SU-DHL-6 (cell line): Measurements from ENCODE around the gene CCR6.

Experiments
- H2AFZ ChIP-seq: fragments of 200-600 bp; sonication (generic); 2 replicates; pipeline ENCODE4 v1.6.1; 2014; ENCODE audit warnings: low read depth, mild to moderate bottlenecking, moderate library complexity, mixed read lengths, antibody characterized with exemption, low read length; ENCODE audit not compliant: severe bottlenecking
- H3F3A ChIP-seq: fragments of 200-600 bp; shearing (Covaris generic); 2 replicates; pipeline ENCODE4 v1.6.0; 2016; ENCODE audit warnings: antibody characterized with exemption, mild to moderate bottlenecking; ENCODE audit not compliant: insufficient read depth
- H3K27ac ChIP-seq: fragments of 200-600 bp; sonication (generic); 2 replicates; pipeline ENCODE4 v1.5.1; 2016; ENCODE audit warnings: low read depth, mild to moderate bottlenecking, low read length, moderate library complexity, mixed read lengths
- H3K27me3 ChIP-seq: fragments of 200-600 bp; sonication (generic), shearing (Covaris generic); 2 replicates; pipeline ENCODE4 v1.6.0; 2014; ENCODE audit warnings: mild to moderate bottlenecking, low read length
- H3K36me3 ChIP-seq: fragments of 200-600 bp; sonication (generic); 2 replicates; pipeline ENCODE4 v1.6.1; 2014; ENCODE audit warnings: mild to moderate bottlenecking, low read length, mixed read lengths
- H3K4me2 ChIP-seq: fragments of 300-600, 200-600 bp; shearing (Covaris generic), sonication (generic); 2 replicates; pipeline ENCODE4 v1.6.0; 2014; ENCODE audit warnings: low read length, low read depth, mild to moderate bottlenecking; ENCODE audit not compliant: poor library complexity, severe bottlenecking
- H3K4me3 ChIP-seq: fragments of 200-600 bp; sonication (generic); 2 replicates; pipeline ENCODE4 v1.5.1; 2014; ENCODE audit warnings: antibody characterized with exemption, low read length, mild to moderate bottlenecking, mixed read lengths; ENCODE audit not compliant: insufficient read depth, poor library complexity, severe bottlenecking
- H3K79me2 ChIP-seq: fragments of 200-600 bp; sonication (generic); 2 replicates; pipeline ENCODE4 v1.6.1; 2014; ENCODE audit warnings: mild to moderate bottlenecking, low read length, moderate library complexity; ENCODE audit not compliant: insufficient read depth
- H3K9ac ChIP-seq: fragments of 200-600 bp; sonication (generic); 2 replicates; pipeline ENCODE4 v1.7.0; 2014; ENCODE audit warnings: mild to moderate bottlenecking, low read length
- H3K9me2 ChIP-seq: fragments of 200-600 bp; sonication (generic); replicated peaks from 2 replicates; pipeline ENCODE4 v1.6.1; 2014; ENCODE audit warnings: low read length; ENCODE audit not compliant: insufficient read depth
- H3K9me3 ChIP-seq: fragments of 200-600 bp; sonication (generic); 2 replicates; pipeline ENCODE4 v1.6.1; 2014; ENCODE audit warnings: low read length, mixed read lengths; ENCODE audit not compliant: insufficient read depth
- H4K20me1 ChIP-seq: fragments of 200-600 bp; sonication (generic); 2 replicates; pipeline ENCODE4 v1.6.1; 2014; ENCODE audit warnings: low read depth, mild to moderate bottlenecking, antibody characterized with exemption, low read length, moderate library complexity, mixed read lengths
- CTCF ChIP-seq: fragments of 200-600 bp; sonication (generic); IDR thresholded peaks from one replicate; pipeline ENCODE4 v1.5.1; 2017; ENCODE audit warnings: antibody characterized with exemption, mild to moderate bottlenecking, low read length, moderate library complexity; ENCODE audit not compliant: insufficient read depth, poor library complexity, severe bottlenecking
- EZH2phosphoT487 ChIP-seq: fragments of 200-600 bp; sonication (generic), shearing (Covaris generic); conservative IDR thresholded peaks from 2 replicates; pipeline ENCODE4 v1.6.1; 2018; ENCODE audit warnings: mild to moderate bottlenecking, antibody characterized with exemption, low read length, moderate library complexity, mixed read lengths

Gene CCR6

GRCh38 chr6:167130712-167131684 lies 8.1 kb downstream of the CCR6 start:
- Histone ChIP-seq H3K27ac (no peak overlapping the region), H3K79me2 (no peaks in the 10 kb centered on the region), H2AFZ (no peak overlapping the region)

GRCh38 chr6:167134448-167135328 lies 11.8 kb downstream of the CCR6 start:
- H4K20me1 ChIP-seq = no peaks in the 10 kb centered on the region
- H3K27me3 ChIP-seq = no peaks in the 10 kb centered on the region
- H3K36me3 ChIP-seq = no peaks in the 10 kb centered on the region
- no peaks in the 10 kb centered on the region for H3K9me2 ChIP-seq
- H3K79me2 ChIP-seq = no peaks in the 10 kb centered on the region
- no peak overlapping the region for H3K4me2 ChIP-seq
- H3K9me3 ChIP-seq = no peaks in the 10 kb centered on the region
- no peaks in the 10 kb centered on the region for H3F3A ChIP-seq
- no peak for TF ChIP-seq CTCF
- TF ChIP-seq EZH2phosphoT487 = no peak
- H2AFZ ChIP-seq = no peak overlapping the region
- no peak overlapping the region for H3K9ac ChIP-seq
- no peak overlapping the region for H3K27ac ChIP-seq
- H3K4me3 ChIP-seq = no peak overlapping the region

More at GRCh38 chr6:167130712-167131684, 8.1 kb downstream of the CCR6 start:
- Histone ChIP-seq H3F3A (no peaks in the 10 kb centered on the region), H3K4me2 (no peak overlapping the region), H3K27me3 (no peaks in the 10 kb centered on the region), H3K9ac (no peak overlapping the region), H3K4me3 (no peak overlapping the region), H3K9me3 (no peaks in the 10 kb centered on the region), H3K36me3 (no peaks in the 10 kb centered on the region), H4K20me1 (no peaks in the 10 kb centered on the region), H3K9me2 (no peaks in the 10 kb centered on the region)
- no peak for TF ChIP-seq EZH2phosphoT487
- TF ChIP-seq CTCF = no peak

- Histone ChIP-seq H3K9ac (no peak overlapping the region), H3F3A (no peaks in the 10 kb centered on the region), H3K4me3 (no peak overlapping the region), H3K9me2 (no peaks in the 10 kb centered on the region), H3K79me2 (no peaks in the 10 kb centered on the region), H3K9me3 (no peaks in the 10 kb centered on the region), H3K27ac (no peak overlapping the region), H4K20me1 (no peaks in the 10 kb centered on the region), H3K4me2 (no peak overlapping the region), H2AFZ (no peak overlapping the region), H3K36me3 (no peaks in the 10 kb centered on the region), H3K27me3 (no peaks in the 10 kb centered on the region)
- TF ChIP-seq EZH2phosphoT487 = no peak
These were observed 13.5 kb downstream of the CCR6 start for GRCh38 chr6:167136376-167136775.
